ENCODE results near the gene P2RY11.

P2RY11 gene, protein sequence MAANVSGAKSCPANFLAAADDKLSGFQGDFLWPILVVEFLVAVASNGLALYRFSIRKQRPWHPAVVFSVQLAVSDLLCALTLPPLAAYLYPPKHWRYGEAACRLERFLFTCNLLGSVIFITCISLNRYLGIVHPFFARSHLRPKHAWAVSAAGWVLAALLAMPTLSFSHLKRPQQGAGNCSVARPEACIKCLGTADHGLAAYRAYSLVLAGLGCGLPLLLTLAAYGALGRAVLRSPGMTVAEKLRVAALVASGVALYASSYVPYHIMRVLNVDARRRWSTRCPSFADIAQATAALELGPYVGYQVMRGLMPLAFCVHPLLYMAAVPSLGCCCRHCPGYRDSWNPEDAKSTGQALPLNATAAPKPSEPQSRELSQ

DNA sequence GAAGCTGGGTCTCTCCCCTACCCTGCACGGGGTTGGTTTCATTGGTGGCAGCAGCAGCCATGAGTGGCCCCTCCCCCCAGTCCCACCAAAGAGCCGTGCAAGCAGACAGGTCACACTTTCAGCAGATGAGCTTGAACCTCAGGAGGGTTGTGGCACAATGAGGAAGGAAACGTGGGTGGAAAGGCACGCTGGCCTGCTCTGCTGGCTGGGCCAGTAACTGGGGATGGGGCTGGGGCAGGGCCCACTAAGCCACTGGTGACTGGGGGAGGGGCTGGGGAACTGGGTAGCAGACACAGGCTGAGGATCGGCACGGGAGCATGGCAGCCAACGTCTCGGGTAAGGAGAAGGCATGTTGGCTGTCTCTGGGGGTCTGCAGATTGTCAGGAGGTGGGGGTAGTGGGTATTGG, at the start of gene P2RY11:
Gene P2RY11 (plus strand): TSS at position 289 of the 407 bp plus-strand sequence. CDS start 29 bp downstream, at position 318.
- no peak for DNase-seq

DNA sequence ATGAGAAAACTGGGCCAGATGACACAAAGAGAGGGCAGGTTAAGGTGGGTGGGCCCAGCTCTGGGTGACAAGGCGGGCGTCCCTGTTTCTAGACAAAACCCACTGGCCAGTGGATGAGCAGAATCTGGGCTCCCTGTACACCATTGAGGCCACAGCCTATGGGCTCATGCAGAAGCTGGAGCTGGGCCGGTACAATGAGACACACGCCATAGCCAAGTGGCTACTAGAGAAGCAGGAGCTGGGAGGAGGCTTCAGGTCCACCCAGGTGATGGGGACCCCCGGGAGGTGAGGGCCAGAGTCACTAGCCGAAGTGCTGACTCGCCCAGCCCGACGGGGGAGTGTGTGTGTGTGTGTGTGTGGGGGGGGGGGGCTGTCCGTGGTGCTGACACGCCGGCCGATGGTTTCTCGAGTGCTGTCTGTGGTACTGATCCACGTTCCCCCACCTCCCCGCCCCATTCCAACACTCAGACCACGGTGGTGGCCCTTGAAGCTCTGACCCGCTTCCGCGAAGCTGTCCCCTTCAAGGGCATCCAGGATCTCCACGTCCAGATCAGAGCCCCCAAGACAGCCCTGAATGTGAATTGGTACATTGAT, 49.7 kb upstream of the P2RY11 start:
- DNase-seq, result no peak

DNA sequence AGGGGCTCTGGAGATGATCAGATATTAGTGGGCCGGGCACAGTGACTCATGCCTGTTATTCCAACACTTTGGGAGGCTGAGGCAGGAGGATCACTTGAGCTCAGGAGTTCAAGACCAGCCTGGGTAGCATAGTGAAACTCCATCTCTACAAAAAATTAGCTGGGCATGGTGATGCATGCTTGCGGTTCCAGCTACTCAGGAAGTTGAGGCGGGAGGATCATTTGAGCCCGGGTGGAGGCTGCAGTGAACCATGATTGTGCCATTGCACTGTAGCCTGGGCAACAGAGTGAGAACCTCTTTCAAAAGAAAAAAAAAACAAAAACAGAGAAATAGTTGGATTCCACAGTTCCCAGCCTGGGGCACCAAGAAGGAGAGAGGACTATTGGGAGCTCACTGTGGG, 43.3 kb upstream of the P2RY11 start:
- DNase-seq, result no peak

DNA sequence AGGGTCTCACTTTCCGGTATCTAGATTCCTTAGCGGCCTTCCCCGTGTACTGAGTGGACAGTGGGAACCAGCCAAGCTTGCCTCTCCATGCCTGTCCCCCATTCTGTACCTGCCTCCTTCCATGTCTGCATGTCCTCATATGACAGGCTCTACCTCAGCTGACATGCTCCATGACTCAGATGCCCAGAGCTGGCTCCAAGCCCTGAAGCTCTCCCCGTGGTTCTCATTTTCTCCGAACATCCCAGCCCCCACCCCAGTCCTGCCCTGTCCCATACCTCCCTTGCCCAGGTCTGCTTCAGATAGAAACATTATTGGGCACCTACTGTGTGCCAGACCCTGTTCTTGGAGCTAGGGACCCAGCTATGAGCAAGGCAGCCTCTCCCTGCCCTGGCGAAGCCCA, 42.4 kb upstream of the P2RY11 start:
- DNase-seq, result no peak

DNA sequence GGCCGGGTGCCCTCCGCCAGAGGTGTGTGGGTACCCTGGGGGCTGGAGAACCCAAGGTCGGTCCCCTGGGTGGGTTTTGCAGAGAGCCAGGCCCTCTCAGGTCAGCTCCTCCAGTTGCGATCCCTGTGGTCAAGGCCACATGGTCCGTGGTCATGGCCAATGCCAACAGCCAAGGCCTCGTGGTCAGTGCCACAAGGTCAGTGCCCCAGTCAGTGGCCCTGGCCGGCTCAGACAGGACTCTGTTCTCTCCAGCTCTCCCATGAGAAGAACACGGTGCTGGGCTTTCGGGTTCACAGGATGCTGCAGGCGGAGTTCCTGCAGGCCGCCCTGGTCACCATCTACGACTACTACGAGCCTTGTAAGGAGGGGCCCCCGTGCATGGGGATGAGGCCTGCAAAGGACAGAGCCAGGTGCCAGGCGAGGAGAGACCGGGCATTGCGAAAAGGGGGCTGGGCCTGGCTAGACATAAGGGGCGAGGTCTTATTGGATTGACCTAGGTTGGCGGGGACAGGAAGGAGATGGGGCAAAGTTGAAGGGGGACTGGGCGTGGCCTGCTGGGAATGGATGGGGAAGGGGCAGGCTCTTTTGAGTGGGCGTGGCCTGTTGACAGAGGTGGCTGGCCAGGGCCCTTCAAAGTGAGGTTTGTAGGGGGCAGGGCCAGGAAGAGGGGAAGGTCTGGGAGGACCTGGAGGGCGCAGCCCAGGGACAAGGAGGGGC, 40.6 kb upstream of the P2RY11 start:
- DNase-seq, result no peak

DNA sequence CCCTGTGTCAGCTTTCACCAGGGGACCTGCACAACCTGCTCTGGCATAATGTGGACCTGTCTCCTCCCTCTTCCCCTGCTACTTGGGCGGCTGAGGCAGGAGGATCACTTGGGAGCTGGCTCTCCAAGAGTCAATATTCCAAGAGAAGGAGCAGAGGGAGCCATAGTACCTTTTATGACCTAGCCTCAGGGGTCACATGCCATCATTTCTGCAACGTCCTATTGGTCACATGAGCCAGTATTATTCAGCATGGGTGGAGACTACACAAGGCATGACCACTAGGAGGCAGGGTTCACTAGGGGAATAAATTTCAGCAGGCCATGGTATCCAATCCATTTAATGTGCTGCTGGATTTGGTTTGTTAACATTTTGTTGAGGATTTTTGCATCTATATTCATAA, 37.3 kb upstream of the P2RY11 start:
- DNase-seq, result no peak

DNA sequence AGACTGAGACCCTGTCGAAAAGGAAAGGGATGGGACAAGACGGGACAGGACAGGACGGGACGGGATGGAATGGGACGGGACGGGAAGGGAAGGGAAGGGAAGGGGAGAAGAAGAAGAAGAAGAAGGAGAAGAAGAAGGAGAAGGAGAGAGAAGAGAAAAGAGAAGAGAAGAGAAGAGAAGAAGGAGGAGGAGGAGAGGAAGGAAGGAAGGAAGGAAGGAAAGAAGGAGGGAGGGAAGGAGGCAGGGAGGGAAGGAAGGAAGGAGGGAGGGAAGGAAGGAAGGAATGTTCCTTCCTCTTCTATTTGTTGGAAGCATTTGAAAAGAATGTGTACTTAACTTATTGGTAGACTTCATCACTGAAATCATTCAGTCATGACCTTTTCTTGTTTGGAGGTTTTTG, 35.0 kb upstream of the P2RY11 start:
- no peak for DNase-seq

DNA sequence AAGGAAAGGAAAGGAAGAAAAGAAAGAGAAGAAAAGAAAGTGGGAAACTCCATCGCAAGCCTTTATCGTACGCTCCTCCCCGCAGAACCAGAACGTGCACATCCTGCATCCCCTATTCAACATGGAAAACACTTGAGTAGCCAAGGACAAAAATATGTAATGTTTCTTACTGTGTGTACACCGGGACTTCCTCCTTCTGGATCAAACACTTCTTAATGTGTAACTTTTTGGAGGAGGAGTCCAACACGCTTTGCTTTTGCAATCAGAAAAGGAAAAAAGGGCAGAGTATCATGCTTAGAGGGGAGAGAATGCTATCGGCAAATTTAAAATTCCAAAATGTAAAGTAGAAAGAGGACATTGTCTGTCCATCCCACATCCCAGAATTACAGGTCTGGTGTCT, 33.2 kb upstream of the P2RY11 start:
- no peak for DNase-seq

DNA sequence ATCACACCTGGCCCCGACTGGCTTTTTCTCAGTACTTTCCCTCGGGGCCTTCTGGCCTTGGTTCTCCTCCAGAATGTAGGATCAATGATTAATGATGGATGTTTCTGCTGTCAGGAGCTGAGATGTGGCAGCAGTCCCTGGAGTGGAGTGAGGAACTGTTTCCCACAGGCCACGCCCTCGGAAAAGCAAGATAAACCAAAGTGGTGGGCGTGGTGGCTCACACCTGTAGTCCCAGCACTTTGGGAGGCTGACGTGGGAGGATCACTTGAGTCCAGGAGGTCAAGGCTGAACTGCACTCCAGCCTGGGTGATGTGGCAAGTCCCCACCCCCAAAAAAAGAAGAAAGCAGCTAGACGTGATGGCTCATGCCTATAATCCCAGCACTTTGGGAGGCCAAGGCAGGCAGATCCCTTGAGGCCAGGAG, 32.5 kb upstream of the P2RY11 start:
- no peak for DNase-seq

DNA sequence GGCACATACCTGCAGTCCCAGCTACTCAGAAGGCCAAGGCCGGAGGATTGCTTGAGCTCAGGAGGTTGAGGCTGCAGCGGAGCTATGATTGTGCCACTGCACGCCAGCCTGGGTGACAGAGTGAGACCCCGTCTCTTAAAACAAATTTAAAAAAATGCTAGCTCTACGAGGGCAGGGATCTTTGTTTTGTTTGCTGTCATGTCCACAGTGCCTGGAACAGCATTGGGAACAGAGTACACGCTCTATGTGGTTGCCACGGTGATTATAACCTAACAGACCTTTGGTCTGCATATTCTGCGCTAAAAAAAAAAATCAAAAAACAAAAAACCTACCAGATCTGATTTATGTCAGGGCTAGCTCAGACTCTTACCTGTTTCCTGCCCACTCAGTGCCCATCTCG, 27.6 kb upstream of the P2RY11 start:
- no peak for DNase-seq

DNA sequence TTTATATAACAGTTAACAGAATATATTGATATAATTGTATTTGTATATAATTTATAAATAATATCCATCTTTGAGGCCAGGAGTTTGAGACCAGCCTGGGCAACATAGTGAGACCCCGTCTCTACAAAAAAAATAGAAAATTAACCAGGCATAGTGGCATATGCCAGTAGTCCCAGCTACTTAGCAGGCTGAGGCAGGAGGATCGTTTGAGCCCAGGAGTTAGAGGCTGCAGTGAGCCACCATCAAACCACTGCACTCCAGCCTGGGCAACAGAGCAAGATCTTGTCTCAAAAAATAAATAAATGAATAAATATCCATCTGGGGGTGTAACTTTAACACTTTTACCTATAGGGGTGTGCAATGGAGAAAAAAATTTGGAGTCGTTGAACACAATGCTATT, 26.7 kb upstream of the P2RY11 start:
- DNase-seq, result no peak

DNA sequence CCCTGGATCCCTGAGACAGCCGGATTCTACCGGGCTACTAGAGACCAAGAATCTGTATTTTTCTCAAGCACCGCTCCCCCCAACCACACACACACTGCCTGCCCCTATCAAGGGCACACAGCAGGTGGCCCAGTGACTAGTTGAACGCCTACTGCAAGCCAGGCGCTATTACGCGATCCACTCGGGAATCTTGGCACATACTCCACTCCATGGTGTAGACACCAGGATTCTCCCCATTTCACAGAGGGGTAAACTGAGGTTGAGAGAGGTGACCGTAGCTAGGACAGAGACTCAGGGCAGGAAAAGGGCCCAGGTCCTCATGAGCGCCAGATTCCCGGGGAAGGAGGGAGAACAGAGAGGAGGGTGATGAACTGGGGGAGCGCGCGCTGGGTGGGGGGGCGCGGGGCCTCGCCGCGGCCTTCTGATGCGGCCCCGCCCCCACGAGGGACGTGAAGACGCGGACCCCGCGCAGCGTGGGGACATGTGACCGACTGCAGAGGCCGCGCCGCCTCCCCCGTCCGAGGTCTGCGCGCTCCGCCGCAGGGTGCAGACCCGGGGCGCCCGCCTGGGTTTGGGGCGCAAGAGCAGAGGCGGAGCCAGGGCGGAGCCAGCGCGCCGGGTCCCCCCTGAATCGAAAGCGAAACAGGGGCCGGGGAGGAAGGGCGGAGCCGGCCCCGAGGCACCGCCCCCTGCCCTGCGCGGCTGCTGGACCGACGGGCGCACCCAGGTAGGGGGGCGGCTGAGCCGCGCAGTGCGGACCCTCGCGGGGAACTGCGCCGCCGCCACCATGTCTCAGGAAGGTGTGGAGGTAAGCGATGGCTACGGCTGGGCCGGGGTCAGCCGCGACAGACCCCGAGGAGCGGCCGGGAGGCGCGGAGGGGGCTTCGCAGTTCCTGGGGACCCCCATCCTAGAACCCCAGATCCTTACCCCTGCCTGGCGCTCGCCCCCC, 25.6 kb upstream of the P2RY11 start, which contains the start of gene SHFL:
Gene SHFL (plus strand): TSS at position 677 of the 950 bp plus-strand sequence. CDS start 111 bp downstream, at position 788.
- DNase-seq, result no peak

DNA sequence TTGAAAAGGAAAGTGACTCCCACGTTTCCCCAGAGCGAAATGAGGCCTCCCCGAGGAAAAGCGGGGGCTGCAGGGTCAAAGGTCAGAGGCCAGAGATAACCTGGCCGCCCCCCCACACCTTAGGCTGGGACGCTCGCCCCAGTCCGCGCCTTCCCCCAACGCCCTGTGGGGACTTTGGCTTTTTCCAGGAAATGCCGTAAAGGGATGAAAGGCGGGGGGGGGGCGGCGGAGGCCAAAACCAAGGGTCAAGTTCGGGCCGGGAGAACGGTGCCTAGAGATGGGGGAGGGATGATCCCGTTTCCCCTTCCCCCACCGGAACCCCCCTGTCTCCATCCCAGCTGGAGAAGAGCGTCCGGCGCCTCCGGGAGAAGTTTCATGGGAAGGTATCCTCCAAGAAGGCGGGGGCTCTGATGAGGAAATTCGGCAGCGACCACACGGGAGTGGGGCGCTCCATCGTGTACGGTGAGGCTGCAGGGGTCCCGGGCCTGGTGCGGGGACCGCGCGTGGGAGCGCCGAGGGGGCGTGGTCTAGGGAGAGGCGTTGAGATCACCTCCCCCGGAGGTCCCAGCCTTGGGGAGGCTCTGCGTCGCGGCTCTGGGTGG, 24.8 kb upstream of the P2RY11 start:
- no peak for DNase-seq

DNA sequence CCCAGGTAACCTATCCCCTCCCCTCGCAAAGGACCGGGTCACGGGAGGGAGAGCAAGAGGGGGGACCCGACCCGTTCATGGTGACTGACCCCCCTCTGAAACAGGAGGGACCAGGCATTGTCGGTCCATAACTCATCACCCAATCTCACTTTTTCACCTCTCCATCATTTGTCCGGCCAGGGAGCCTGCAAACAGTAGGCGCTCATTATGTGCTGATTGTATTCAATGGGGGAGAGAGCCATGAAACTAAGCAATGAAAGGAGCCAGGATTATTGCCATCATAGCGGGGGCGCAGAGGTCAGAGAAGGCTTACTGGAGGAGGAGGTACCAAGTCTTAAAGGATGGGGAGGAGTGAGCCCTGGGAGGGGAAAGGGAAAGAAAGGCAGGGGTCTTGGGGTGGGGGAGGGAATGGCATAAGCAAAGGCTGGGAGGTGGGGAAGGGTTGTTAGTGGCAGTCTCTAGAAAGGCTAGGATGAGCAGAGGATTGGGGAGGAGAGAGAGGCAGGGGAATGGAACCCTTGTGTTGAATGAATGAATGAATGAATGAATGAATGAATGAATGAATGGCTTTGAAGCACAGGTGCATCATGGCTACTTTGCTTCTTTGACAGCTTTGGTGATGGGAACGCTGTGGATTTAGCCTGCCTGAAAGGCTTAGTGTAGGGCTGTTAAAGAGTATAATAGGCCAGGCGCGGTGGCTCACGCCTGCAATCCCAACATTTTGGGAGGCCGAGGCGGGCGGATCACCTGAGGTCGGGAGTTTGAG, 24.0 kb upstream of the P2RY11 start:
- no peak for DNase-seq

DNA sequence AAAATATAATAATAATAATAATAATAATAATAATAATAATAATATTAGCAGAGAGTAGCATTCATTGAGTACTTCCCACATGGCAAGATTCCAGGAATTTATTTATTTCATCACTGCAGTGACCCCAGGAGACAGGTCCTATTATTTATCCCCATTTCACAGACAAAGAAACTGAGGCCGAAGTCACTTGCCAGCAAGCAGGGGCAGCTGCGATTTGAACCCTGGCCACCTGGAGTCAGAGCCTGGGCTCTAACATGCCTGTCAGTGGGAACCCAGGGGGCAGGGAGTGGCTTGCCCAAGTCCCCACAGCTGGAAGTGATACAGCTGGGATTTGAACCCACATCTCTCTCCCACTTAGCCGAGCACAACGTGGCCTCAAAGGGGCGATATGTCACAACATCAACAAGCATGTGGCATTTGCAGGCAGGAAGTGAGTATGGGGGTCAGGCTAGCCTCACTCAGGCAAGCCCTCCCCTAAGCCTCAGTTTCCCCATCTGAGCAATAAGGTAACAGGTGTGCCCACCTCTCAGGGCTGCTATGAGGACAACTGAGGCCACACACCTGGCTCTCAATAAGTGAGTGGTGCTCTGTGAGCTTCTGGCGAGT, 22.4 kb upstream of the P2RY11 start:
- DNase-seq, result no peak

DNA sequence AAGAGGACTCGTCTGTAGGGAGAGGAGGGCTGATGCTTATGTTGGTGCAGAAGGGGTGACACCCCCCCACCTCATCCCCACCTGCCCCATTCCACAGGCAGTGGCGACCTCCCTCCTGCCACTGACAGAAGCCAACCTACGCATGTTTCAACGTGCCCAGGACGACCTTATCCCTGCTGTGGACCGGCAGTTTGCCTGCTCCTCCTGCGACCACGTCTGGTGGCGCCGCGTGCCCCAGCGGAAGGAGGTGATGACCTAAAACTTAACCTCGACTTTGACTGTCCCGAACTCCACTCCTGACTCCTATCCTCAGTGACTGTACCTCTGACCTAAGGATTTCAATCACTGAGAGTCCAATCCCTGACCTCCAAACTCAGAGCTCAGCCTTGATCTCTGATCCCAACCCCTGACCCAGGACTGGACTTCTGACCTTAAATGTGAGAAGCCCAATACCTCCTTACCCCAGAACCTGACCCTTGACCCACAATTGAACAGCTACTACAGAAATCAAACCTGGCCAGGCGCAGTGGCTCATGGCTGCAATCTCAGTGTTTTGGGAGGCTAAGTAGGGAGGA, 21.6 kb upstream of the P2RY11 start:
- no peak for DNase-seq

DNA sequence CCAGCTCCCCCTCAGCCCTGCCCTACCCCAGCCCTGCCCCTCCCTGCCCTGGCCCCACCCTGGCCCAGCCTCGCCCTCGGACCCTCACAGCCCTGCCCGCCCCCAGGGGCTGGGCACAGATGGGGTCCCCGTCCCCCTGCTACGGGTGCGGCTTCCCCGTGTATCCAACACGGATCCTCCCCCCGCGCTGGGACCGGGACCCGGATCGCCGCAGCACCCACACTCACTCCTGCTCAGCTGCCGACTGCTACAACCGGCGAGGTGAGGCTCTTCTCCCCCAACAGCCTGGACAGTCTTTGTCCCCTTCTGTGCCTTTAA, 20.2 kb upstream of the P2RY11 start:
- DNase-seq, result no peak

DNA sequence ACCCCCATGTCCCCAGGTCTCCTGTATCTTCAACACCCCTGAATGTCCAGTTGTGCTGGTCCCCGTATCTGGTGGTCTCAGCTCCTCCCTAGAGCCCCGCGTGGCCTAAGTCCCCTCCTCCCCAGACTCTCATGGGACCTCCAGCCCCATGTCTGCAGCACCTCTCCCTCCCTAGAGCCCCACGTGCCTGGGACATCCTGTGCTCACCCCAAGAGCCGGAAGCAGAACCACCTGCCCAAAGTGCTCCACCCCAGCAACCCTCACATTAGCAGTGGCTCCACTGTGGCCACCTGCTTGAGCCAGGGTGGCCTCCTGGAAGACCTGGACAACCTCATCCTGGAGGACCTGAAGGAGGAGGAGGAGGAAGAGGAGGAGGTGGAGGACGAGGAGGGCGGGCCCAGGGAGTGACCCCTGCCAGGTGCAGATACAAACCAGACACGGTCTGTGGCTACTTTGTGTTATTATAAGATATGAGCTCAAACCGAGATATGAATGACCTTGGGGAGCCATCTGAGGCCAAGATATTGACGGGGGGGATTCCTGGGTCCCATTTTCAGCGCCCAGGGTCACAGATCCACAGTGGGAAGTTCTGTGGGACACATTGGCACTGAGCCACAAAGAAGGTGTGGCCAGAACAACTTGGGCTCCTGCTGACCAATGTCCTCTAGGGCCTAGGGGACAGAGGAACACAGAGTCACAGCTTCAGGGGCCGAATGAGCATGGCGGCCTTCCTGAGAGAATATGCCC, 19.4 kb upstream of the P2RY11 start:
- no peak for DNase-seq

DNA sequence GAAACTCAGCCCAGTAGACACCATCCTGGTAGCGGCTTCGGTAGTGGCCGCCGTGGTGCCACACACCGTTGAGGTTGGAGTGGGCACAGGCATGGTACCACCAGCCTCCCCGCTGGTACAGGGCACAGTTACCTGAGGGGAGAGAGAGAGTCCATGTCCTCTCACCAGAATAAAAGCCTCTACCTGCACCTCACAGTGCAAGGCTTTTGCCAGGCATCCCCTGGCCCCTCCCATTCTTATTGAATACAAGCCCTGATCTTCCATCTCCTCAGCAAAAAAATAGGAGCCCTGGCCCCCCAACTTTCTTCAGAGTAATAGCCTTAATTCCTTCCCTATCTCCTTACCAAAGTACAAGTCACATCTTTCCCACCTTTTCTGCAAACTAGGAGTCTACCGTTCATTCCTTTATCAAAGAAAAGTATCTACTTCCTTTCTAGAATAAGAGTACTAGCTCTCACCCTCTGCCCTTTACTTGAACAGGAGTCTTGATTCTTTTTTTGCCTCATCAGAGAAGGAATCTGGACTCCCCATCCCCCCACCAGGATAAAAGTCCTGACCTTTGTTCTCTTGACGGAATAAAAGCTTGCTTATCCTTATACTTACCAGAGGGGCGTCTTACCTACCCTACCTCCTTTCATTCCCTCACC, 18.7 kb upstream of the P2RY11 start:
- no peak for DNase-seq
